ENCODE results near the gene BST1. TPM values are rescaled to one million over a fixed set of nuclear protein-coding genes. Genes with fewer than 3 reads are reported as not detected.
A peak's percentile ranks its signal among the peaks of the same experiment; 100 is the strongest.

The BST1 gene
- total and polyA plus RNA-seq, 10 of the 15 experiments (the other 5 are each of a cell fraction or from before 2014, with no cell fraction given), result 0.04 to 0.42 (median 0.11) TPM; not detected in 1

DNA sequence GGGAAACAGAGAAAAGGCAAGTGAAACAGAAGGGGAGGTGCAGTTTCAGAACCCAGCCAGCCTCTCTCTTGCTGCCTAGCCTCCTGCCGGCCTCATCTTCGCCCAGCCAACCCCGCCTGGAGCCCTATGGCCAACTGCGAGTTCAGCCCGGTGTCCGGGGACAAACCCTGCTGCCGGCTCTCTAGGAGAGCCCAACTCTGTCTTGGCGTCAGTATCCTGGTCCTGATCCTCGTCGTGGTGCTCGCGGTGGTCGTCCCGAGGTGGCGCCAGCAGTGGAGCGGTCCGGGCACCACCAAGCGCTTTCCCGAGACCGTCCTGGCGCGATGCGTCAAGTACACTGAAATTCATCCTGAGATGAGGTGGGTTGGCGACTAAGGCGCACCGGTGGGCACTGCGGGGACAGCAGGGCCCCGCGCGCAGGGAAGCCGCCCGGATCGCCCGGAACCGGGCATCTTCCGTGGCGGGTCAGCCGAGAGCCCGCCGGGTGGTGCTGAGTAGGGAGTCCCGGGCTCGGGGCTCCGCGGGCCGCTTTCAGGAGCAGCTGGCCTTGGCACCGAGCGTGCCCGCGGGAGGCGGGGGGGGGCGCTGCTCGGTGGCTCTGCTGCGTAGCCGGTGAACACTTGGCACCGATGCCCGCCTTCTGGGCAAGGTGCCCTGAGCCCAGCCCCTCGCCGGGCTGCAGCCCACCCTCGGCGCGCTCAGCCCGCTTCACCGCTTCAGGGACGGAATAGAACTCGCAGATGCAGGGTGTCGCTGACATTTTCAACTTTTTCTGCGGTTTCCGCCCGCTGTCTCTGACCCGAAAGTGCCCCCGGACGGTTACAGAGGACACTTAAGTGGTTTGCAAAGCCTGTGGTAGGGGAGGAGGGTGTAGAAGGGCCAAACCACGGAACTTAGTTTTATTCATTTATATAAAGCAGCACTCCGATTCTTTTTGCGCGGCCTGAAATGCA is 75.7 kb downstream of the BST1 start, which contains the start of gene CD38 (continued):
- TF ChIP-seq, protein P1, sequence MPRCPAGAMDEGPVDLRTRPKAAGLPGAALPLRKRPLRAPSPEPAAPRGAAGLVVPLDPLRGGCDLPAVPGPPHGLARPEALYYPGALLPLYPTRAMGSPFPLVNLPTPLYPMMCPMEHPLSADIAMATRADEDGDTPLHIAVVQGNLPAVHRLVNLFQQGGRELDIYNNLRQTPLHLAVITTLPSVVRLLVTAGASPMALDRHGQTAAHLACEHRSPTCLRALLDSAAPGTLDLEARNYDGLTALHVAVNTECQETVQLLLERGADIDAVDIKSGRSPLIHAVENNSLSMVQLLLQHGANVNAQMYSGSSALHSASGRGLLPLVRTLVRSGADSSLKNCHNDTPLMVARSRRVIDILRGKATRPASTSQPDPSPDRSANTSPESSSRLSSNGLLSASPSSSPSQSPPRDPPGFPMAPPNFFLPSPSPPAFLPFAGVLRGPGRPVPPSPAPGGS (IDR thresholded peaks at IDR 0.05; ENCODE audit: borderline replicate concordance, insufficient read depth, low read depth, low read length, poor library complexity, severe bottlenecking), result peak; percentile 51
- TF ChIP-seq SMC3 (IDR thresholded peaks at IDR 0.05; ENCODE audit: borderline replicate concordance, low read length) (no peak), ZNF622 (IDR thresholded peaks at IDR 0.05) (no peak), FOXM1 (IDR thresholded peaks at IDR 0.05; ENCODE audit: low read depth, low read length) (peak; percentile 79), SREBF1 (IDR thresholded peaks at IDR 0.05; ENCODE audit: low read length) (no peak), SP1 (IDR thresholded peaks at IDR 0.05; ENCODE audit: low read depth, low read length) (peak; percentile 35), JUND (IDR thresholded peaks at IDR 0.05; ENCODE audit: low read depth, low read length) (no peak), HDGF (IDR thresholded peaks at IDR 0.05) (no peak), NRF1 (conservative IDR thresholded peaks at IDR 0.05; ENCODE audit: low read depth, low read length) (no peak), KDM1A (IDR thresholded peaks at IDR 0.05; ENCODE audit: borderline replicate concordance) (no peak), TCF12 (IDR thresholded peaks at IDR 0.05; ENCODE audit: low read depth, low read length) (0 out of 2 replicates have a peak, but pooled peaks have one; percentile 45)
- TF ChIP-seq, protein P2, sequence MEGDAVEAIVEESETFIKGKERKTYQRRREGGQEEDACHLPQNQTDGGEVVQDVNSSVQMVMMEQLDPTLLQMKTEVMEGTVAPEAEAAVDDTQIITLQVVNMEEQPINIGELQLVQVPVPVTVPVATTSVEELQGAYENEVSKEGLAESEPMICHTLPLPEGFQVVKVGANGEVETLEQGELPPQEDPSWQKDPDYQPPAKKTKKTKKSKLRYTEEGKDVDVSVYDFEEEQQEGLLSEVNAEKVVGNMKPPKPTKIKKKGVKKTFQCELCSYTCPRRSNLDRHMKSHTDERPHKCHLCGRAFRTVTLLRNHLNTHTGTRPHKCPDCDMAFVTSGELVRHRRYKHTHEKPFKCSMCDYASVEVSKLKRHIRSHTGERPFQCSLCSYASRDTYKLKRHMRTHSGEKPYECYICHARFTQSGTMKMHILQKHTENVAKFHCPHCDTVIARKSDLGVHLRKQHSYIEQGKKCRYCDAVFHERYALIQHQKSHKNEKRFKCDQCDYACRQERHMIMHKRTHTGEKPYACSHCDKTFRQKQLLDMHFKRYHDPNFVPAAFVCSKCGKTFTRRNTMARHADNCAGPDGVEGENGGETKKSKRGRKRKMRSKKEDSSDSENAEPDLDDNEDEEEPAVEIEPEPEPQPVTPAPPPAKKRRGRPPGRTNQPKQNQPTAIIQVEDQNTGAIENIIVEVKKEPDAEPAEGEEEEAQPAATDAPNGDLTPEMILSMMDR (IDR thresholded peaks at IDR 0.05 in 2 of 3, conservative IDR thresholded peaks at IDR 0.05 in 1 of 3; ENCODE audit: control insufficient read depth in 2 of 3, extremely low read depth in 1 of 3, insufficient read depth in 1 of 3, low read depth in 3 of 3, low read length in 3 of 3), result 0 out of 6 replicates have a peak, but pooled peaks of 2 of the 3 experiments have one; percentile 7 to 15
- TF ChIP-seq, protein P3, sequence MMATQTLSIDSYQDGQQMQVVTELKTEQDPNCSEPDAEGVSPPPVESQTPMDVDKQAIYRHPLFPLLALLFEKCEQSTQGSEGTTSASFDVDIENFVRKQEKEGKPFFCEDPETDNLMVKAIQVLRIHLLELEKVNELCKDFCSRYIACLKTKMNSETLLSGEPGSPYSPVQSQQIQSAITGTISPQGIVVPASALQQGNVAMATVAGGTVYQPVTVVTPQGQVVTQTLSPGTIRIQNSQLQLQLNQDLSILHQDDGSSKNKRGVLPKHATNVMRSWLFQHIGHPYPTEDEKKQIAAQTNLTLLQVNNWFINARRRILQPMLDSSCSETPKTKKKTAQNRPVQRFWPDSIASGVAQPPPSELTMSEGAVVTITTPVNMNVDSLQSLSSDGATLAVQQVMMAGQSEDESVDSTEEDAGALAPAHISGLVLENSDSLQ (IDR thresholded peaks at IDR 0.05), result no peak
